Measurements from ENCODE around the gene SLC23A3.

SLC23A3 gene, protein sequence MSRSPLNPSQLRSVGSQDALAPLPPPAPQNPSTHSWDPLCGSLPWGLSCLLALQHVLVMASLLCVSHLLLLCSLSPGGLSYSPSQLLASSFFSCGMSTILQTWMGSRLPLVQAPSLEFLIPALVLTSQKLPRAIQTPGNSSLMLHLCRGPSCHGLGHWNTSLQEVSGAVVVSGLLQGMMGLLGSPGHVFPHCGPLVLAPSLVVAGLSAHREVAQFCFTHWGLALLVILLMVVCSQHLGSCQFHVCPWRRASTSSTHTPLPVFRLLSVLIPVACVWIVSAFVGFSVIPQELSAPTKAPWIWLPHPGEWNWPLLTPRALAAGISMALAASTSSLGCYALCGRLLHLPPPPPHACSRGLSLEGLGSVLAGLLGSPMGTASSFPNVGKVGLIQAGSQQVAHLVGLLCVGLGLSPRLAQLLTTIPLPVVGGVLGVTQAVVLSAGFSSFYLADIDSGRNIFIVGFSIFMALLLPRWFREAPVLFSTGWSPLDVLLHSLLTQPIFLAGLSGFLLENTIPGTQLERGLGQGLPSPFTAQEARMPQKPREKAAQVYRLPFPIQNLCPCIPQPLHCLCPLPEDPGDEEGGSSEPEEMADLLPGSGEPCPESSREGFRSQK

DNA sequence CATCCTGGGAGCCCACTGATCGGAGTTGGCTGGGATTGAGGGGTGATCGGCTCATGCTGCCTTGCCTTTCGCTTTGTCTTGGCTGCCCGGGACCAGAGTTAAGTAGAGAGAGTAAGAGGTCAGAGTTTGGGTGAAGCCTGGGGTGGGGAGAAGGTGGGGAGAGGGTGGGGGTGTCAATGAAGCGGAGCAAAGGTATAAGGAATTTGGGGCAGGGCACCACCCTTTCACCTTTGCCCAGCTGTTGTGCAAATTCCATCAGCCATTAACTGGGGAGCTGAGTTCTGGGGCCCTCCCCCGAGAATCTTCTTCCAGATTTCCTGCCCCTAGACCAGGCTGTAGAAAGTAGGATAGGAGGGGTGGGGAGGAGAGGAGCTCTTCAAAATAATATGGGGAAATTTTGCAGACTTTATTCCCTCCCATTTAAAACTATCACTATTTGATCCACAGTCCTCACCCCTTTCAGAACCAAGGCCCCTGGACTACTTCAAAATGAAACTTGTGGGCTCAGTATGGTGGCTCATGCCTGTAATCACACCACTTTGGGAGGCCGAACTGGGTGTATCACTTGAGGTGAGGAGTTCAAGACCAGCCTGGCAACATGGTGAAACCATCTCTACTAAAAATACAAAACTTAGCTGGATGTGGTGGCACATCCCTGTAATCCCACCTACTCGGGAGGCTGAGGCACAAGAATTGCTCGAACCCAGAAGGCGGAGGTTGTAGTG, at the start of gene SLC23A3:
SLC23A3 (minus strand) TSS at position 100 of the 725 bp plus-strand sequence; CDS start at position 55, 45 bp downstream.
- no peak for DNase-seq

DNA sequence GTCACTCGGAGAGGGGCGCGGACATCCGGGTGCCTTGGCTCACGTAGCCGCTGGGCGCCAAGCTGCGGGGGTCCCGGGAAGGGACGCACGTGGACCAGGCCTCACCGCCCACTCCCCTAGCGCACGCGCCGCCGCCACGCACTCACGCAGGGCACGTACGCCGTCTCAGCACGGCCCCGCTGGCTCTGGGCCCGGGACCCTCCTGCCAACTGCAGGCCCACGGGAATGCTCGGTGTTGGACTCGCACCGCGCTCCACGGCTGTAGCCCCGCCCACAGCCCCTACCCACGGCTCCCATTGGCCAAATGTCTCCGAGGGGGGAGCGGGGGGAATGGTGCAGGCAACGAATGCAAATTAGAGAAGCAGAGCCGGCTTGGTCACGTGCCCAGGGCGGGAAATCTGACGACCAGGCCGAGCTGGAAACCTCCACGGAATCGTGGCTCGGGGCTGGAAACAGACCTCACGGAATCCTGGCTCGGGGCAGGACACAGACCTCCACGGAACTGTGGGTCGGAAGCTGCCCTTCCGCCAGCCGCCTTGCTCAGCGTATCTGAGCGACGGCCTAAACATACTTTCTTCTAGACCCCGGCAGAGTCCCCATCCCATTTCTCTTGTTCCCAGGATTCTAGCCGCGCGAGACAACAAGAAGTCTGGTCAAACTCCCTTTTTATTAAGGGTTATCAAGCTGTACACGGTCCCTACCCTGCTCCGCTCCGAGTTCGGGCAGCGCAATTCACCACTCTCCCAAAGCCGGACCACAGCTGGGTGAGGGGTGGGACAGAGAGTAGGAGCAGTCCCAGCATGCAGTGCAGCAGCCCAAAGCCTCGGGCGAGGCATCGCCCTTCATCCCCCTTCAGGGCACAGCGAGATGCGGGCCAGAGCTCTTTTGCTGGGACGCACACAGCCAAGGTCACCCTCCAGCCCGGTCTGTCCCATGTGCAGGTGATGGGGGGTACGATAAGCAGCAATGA, 49.2 kb upstream of the SLC23A3 start, which contains the start of gene ABCB6:
ABCB6 (minus strand) TSS at position 227 of the 970 bp plus-strand sequence. CDS start 285 bp downstream, outside the sequence.
- peak; percentile 75 to 91 (median 83) for DNase-seq

DNA sequence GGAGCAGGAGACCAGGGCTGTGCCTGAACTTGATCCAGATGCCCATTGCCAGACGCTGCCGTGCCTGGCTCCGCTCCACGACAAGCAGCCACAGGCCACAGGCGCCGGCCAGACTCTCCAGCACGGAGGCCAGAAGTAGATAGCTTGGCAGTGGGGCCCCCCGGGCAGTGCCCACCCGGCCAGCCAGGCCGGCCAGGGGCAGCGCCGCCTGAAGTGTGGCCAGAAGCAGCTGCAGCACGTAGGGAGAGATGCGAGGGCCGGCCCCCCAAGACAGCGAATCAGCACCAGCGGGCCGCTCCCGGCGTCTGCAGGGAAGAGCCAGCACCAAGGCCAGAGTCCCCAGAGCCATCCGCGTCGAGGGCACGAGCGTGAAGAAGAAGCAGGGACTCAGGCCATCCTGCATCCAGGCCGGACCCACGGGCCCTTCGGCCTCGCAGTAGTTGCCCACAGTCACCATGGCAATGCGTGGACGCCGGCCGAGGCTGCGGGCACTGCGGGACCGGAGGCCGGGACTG, 48.4 kb upstream of the SLC23A3 start:
- DNase-seq = peak in 1 of 6 experiments; percentile 48

DNA sequence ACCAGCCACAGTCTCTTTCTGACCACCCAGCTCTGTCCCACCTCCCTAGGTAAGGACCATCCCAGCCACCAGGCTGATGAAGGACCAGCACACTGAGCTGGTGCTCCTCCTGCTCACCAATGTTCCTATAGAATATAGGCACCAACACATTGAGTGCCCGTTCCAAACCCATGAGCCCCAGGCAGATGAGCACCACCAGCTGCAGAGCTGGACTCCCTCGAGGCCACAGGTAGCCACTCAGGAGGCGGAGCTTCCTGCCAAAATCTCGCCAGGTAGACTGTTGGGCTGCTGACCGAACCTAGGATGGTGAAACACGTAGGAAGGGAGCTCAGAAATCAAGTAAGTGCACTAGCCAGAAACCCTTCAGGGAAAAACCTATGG, 46.7 kb upstream of the SLC23A3 start:
- no peak for DNase-seq

DNA sequence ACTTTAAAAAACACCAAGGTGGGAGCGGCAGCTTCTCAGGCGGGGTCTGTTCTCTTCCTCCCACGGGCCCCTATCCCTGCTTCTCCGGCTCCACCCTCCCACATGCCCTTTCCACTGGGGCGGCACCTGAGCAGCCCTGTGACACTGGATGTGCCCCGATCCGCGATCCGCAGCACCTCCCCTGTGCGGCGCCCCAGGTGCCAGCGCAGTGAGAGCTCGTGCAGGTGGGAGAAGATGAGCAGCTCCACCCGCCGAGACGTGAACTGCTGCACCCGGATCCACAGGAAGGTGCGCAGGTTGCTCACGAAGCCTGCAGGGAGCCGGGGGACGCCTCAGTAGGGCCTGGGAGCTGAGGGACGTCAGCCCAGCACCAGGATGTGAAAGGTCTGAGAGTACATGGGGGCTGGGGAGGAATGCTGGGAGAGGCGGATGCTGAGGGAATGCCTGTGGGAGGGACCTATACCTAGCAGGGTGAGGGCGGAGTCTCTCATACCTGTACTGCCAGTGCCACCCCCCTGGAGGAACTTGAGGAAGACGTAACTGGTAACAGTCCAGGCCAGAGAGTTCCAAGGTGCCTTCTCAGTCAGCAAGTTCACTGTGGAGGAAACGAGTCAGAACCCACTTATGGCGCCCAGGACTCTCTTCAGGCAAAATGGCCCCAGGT, 46.2 kb upstream of the SLC23A3 start:
- DNase-seq = no peak

DNA sequence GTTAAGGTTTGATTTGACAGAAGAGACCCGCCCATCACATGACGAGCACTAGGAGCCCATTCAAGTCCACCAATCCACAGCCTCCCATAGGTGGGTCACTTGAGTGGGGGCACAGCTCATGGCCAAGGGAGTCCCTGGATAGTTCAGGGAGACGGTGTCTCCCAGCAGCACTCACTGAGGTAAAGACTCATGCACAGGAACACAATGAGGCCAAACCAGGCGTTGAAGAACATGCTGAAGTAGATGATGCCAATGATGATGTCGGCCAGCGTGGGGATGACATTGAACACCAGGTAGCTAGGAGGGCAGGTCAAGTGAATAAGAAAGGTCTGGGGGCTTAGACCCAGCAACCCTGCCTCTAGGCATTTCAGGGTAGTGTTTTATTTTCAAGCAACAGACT, 45.0 kb upstream of the SLC23A3 start:
- DNase-seq = no peak

DNA sequence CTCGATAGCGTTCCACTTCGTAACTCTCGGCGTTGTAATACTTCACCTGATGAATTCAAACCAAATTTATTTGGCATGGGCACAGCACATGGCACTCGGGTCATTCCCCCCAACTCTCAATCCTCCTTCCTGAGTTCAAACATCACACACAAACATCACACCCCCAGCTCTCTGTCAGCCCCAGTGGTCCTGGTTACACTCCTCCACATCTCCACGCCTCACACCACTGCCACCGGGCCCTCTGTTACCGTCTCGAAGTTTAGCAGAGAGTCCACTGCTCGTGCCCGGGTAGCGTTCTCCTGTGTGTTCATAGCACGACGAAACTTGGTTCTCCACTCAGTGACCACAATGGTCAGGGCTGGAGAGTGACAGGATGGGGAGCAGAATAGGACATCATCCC, 44.3 kb upstream of the SLC23A3 start:
- no peak for DNase-seq

DNA sequence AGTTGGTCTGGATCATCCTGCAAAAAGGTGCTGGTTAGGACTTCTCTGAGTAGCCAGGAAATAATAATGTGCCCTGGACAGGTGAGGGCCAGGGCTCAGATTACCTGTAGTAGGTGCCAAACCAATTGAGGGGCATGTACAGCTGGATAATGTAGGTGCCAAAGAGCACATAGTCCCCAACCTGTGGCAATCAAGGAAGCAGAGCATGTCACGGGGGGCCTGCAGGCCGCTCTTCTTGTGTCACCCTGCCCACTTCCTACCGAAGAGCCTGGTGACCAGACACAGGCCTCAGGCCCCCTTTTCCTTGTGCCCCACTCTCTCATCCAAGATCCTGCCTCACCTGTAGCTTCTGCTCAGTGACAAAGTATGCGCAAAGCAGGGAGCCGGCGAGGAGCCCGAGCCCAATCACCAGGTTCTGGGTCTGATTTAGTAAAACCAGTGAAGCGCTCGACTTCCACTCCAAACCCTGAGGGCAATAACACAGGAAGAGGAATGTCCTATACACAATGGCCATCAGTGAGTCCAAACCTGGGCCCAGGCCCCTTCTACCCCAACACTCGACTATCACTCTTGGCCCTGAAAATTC, 43.8 kb upstream of the SLC23A3 start:
- DNase-seq = no peak

DNA sequence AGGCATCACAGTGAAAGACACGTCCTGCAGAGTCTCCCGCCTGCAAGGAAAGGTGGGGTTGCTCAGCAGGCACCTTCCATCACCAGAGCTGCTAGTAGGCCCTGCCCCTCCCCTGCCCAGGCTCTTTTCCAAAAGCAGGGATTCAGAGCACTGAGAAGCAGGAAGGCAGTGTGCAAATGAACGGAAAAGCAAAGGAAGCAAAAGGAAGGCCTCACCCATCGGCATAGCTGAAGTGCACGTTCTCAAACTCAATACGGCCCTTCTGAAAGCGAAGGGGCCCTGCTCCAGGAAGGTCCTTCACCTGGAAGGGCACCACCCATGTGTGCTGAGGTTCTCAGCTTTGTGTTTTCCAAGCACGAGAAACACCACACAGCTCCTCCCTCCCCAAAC, 43.2 kb upstream of the SLC23A3 start:
- no peak for DNase-seq

DNA sequence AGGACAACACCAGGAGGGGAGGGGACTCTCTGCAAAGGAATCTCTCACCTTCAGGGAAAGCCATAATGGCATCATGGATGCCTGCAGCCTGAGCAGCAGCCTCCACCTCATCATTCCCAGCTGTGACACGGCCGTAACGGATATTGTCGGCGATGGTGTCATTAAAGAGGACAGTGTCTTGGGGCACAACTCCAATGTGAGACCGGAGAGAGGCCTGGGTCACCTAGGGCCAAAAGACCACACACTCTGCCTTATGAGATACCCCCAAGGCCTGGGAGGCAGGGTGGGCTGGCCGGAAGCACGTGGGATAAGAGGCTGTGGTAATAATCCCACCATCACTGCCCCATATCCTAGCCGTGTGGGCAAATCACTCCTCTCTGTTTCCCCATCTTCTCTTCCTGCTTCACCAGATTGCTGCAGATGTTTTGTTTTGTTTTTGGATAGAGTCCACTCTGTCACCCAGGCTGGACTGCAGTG, 41.1 kb upstream of the SLC23A3 start:
- DNase-seq = no peak

DNA sequence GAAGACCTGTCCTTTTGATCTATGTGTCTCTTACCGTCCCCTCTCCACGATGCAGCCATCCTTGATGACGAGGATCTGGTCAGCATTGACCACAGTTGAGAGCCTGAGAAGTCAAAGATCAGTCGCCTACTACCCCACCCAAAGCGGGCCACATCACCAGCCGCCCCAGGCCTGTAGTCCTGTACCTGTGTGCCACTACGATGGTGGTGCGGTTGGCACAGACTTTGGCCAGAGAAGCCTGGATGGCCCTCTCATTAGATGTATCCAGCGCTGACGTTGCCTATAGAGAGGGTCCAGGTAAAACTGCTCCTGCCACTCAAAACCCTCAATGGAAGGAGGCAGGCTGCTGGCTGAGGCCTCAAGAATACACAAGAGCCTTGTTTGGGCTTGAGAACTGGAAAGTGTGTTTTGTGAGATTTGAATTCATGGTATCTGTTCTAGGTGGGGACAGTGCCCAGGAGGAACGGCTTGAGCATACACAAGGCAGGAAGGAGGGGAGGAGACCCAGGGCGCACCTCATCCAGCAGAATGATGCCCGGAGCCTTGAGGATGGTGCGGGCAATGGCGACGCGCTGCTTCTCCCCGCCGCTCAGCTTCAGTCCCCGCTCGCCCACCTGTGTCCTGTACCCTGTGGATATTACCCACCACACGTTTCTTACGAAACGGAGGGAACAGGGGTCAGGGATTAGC, 40.5 kb upstream of the SLC23A3 start:
- no peak for DNase-seq

DNA sequence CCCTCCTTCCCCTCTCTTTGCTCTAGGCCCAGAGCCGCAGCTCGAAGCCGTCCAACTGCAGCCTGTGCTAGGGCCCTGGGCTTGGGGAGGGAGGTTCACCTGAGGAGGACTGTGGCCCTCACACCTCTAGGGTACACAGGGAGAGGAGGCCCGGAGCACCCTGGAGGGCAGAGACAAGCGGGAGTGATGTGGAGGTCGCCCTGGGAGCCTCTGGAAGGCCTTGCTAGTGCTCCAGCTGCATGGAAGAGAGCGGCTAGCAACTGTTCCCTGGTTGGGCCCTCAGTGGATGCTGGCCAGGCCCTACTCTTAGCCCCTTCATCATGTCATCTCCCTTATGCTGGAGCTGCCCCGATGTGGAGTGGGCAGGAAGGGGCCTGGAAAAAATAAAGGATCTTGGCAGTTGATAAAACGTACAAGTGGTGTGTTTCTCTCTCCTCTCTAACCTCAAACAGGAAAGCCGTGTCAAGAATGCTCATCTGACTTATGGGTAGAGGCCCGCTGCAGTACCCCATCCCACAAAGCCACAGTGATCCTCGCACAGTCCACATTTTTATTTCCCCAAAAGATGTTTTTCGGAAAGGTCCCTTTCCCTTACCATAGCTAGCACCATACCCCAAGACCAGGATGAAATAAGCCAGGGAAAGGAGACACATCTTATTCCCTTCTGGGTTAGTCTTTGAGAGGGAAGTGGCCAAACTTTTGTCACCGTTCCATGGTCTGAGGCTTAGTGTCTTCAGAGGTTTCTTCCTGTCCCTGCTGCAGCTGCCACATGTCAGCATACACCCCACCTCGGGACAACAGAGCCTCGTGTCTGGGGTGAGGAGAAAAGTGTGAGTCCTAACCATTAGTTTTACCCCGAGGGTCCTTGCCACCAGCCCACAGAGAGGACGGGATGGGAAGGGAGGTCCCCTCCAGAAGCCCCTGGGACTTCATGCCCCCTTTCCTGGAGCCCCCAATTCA, 39.7 kb upstream of the SLC23A3 start:
- no peak for DNase-seq

DNA sequence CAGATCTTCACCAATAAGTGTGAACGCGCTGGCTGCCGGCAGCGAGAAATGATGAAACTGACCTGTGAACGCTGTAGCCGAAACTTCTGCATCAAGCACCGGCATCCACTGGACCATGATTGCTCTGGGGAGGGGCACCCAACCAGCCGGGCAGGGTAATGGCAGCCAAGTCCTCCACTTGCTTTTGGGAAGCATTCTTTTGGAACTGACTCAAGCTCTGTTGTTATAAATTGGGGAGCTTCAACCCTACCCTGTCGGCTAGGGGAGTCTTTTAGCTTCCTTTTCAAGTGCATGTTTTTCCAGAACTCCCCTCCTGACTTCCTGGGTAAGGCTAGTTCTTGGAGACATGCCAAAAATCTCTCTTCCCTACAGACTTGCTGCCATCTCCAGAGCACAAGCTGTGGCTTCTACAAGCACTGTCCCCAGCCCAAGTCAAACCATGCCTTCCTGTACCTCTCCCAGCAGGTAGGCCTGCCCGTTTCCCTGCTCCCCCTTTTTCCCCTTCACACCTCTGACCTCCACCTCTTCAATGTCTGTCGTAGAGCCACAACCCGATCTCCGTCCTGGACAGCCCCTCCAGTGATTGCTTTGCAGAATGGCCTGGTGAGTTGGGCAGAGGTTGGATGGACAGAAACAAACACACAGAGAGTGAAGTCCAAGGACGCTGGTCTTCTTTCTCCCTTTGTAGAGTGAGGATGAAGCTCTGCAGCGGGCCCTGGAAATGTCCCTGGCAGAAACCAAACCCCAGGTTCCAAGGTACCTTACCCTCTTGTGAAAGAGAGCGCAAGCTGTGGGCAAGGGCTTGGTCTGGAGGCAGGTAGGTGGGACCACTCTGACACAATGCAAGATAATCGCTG, 38.3 kb upstream of the SLC23A3 start:
- DNase-seq = no peak

DNA sequence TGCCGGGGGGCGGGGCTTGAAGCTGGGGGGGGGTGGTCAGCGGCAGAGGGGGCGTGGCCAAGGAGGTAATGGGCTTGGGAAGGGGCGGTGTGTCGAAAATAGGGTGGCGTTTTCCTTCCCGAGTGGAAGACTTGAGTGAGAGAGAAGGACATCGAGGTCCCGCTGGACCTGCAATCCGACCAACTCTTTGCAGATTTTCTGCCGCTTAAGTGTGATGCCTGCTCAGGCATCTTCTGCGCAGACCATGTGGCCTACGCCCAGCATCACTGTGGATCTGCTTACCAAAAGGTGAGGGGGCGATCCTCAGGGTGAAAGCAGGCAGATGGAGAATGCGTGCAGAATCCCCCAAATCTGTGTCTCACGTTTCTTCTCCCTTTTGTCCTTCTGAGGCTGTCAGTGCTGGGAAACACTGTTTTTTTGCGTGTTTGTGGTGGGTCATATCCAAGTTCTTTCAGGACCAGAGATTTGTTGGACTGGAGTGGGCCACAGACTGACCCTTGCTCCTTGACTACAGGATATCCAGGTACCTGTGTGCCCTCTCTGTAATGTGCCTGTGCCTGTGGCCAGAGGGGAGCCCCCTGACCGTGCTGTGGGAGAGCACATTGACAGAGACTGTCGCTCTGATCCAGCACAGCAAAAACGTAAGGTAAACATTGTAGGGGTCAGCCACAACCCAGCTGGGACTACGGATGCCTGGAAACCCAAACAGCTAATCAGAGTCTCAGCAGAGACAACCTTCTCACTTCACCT, 37.5 kb upstream of the SLC23A3 start:
- no peak for DNase-seq

DNA sequence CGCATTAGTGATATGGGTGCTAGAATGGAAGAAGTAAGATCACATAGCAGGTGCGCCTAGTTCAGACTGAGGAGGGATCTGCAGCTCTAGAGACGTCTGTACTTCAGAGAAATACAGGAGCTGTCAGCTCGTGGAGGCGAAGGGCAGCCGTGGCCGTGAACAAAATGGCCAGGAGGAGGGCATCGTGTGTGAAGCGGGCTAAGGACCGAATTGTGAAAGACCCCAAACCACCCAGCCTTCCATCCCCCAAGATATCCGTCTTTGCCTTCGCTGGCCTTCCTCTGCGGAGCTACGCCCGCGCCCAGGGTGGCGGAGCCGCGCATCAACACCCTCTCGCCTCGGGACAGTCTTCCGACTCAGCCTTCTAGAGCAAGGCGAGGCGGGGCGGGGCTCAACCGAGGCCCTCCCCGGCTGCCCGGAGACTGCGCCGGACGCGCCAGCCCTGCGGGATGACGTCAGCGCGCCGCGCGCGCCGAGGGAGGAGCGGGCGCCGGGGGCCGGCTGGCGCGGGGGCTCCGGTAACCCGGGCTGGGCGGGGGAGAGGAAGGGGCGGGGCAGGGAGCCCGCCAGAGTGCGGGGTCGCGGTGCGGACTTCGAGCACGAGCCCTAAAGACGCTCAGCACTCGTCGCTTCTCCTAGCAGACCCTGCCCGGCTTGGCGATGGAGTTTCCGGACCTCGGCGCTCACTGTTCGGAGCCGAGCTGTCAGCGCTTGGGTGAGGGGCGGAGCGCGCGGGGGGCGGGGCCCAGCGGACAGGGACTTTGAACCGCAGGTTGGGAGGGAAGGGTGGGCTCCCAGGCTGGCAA, 36.7 kb upstream of the SLC23A3 start, which contains the start of gene ZFAND2B:
ZFAND2B (plus strand) TSS at position 455 of the 806 bp plus-strand sequence; CDS start at position 661, 206 bp downstream.
- DNase-seq = peak; percentile 90 to 98 (median 94)

DNA sequence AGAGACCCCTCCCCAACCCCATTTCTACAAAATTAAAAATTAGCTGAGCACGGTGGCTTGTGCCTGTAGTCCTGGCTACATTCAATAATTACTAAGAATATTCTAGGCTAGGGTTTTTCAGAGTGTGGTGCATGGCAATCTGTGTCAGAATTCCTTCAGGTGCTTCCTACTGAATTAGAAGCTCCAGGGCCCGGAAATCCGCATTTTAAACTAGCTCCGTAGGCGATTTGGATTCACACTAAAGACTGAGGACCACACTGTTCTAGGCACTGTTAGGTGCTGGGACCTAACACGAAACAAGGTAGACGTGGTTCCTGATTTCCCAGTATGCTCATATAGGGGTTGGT, 36.1 kb upstream of the SLC23A3 start:
- DNase-seq = no peak

DNA sequence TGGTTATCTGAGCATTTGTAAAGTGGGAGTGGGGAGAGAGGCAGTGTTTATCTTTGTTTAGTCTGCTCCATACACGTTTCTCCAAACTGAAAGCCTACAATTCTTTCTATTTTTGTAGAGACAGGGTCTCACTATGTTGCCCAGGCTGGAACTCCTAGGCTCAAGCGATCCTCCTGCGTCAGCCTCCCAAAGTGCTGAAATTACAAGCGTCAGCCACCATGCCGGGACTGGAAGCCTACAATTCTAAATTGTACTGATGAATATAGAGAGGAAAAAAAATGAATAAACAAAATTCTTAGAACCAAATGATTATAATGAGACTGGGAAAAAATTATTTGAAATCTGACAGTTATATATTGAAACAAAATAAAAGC, 35.3 kb upstream of the SLC23A3 start:
- no peak for DNase-seq

Data from stimulated activated naive CD4-positive, alpha-beta T cell (primary cell).